Mucosa of rectum (tissue), 2 donors: ENCODE data around the gene GGT1.
"Not testable (repeated sequence)": the region's sequence is repeated elsewhere in the genome, so short reads cannot be mapped to it uniquely, and the experiment has no call there.

Experiments used
- H3K27ac ChIP-seq, 2 donors: one replicate each; pipeline ENCODE4 v1.7.0; 2013; ENCODE audit warnings: inconsistent platforms in 2 of 2, low read depth in 2 of 2, low read length in 2 of 2
- H3K27me3 ChIP-seq, 2 donors: one replicate each; pipeline ENCODE4 v1.7.0; 2013; ENCODE audit warnings: low read length in 2 of 2; ENCODE audit not compliant: control insufficient read depth in 2 of 2, insufficient read depth in 2 of 2
- H3K36me3 ChIP-seq, 2 donors: one replicate each; pipeline ENCODE4 v1.7.0; 2013; ENCODE audit warnings: low read length in 2 of 2; ENCODE audit not compliant: control insufficient read depth in 2 of 2, insufficient read depth in 2 of 2
- H3K4me1 ChIP-seq, 2 donors: one replicate each; pipeline ENCODE4 v1.7.0; 2013; ENCODE audit warnings: low read length in 2 of 2, mild to moderate bottlenecking in 1 of 2; ENCODE audit not compliant: control insufficient read depth in 2 of 2, insufficient read depth in 2 of 2
- H3K4me3 ChIP-seq, 2 donors: one replicate each; pipeline ENCODE4 v1.7.0; 2013; ENCODE audit warnings: low read length in 2 of 2
- H3K9ac ChIP-seq, 2 donors: one replicate each; pipeline ENCODE4 v1.7.0; 2013; ENCODE audit warnings: low read length in 2 of 2, low read depth in 1 of 2, mild to moderate bottlenecking in 1 of 2
- H3K9me3 ChIP-seq, 2 donors: one replicate each; pipeline ENCODE4 v1.7.0; 2013; ENCODE audit warnings: low read length in 2 of 2; ENCODE audit not compliant: control insufficient read depth in 2 of 2
- donor health status: healthy.
- donor health status: Normal muscosa, but diverticular disease.

The GGT1 gene

GRCh38 chr22:24602847-24603769, at the start of gene GGT1:
TSS of gene GGT1 (plus strand) at chr22:24603193. CDS start at chr22:24611082, 7,889 bp downstream.
- Histone ChIP-seq H3K27ac (peak within 1 kb of the TSS; percentile 67 to 80), H3K9ac (peak within 1 kb of the TSS in 1 of 2 donors; percentile 47), H3K4me3 (peak within 1 kb of the TSS; percentile 37 to 52), H3K4me1 (peaks cover 15 to 16% of the 10 kb centered on the region in 2 donors)
- H3K27me3 ChIP-seq, H3K9me3 ChIP-seq, H3K36me3 ChIP-seq: not testable (repeated sequence)

GRCh38 chr22:24553597-24554312, 49.2 kb upstream of the GGT1 start:
- Histone ChIP-seq H3K27me3 (no peaks in the 10 kb centered on the region), H3K9ac (peak overlapping the region; percentile 95 to 99), H3K4me1 (peaks cover 51 to 60% of the 10 kb centered on the region in 2 donors), H3K36me3 (peaks cover 15 to 28% of the 10 kb centered on the region in 2 donors), H3K27ac (peak overlapping the region; percentile 93 to 97), H3K4me3 (peak overlapping the region; percentile 90 to 96), H3K9me3 (no peaks in the 10 kb centered on the region)

- Histone ChIP-seq H3K4me1 (peaks cover 50 to 54% of the 10 kb centered on the region in 2 donors), H3K9ac (peak within 1 kb of the TSS; percentile 95 to 99), H3K27ac (peak within 1 kb of the TSS; percentile 96 to 99), H3K36me3 (peaks cover 20 to 27% of the 10 kb centered on the region in 2 donors), H3K9me3 (no peaks in the 10 kb centered on the region), H3K27me3 (no peaks in the 10 kb centered on the region), H3K4me3 (peak within 1 kb of the TSS; percentile 96 to 99)
These were observed 48.5 kb upstream of the GGT1 start, which contains the start of gene GUCD1 for GRCh38 chr22:24554313-24555164. TSS of gene GUCD1 (minus strand) at chr22:24555138. CDS start at chr22:24554991, 147 bp downstream.

- Histone ChIP-seq H3K4me1 (peaks cover 41 to 46% of the 10 kb centered on the region in 2 donors), H3K9me3 (no peaks in the 10 kb centered on the region), H3K27ac (peak within 1 kb of the TSS; percentile 96 to 99), H3K4me3 (peak within 1 kb of the TSS; percentile 96 to 99), H3K27me3 (no peaks in the 10 kb centered on the region), H3K36me3 (peaks cover 22 to 26% of the 10 kb centered on the region in 2 donors), H3K9ac (peak within 1 kb of the TSS; percentile 95 to 99)
These were observed 47.6 kb upstream of the GGT1 start, which contains the start of gene SNRPD3 for GRCh38 chr22:24555165-24556039. TSS of gene SNRPD3 (plus strand) at chr22:24555999. CDS start at chr22:24557675, 1,676 bp downstream.

- H3K9me3 ChIP-seq, result no peaks in the 10 kb centered on the region
- no peak overlapping the region for H3K9ac ChIP-seq
- H3K27ac ChIP-seq, result no peak overlapping the region
- H3K27me3 ChIP-seq, result no peaks in the 10 kb centered on the region
- H3K4me3 ChIP-seq, result no peak overlapping the region
- peaks cover 38 to 42% of the 10 kb centered on the region in 2 donors for H3K36me3 ChIP-seq
- peaks cover 7 to 13% of the 10 kb centered on the region in 2 donors for H3K4me1 ChIP-seq
These were observed 43.5 kb upstream of the GGT1 start for GRCh38 chr22:24559471-24559870.

- no peak overlapping the region for H3K9ac ChIP-seq
- no peaks in the 10 kb centered on the region for H3K4me1 ChIP-seq
- H3K27ac ChIP-seq, result no peak overlapping the region
- no peaks in the 10 kb centered on the region for H3K27me3 ChIP-seq
- no peaks in the 10 kb centered on the region for H3K9me3 ChIP-seq
- no peak overlapping the region for H3K4me3 ChIP-seq
- peaks cover 40 to 42% of the 10 kb centered on the region in 2 donors for H3K36me3 ChIP-seq
These were observed 39.7 kb upstream of the GGT1 start for GRCh38 chr22:24563246-24563645.

- no peaks in the 10 kb centered on the region for H3K27me3 ChIP-seq
- peaks cover 36 to 39% of the 10 kb centered on the region in 2 donors for H3K36me3 ChIP-seq
- H3K4me1 ChIP-seq, result no peaks in the 10 kb centered on the region
- no peak overlapping the region for H3K9ac ChIP-seq
- H3K4me3 ChIP-seq, result no peak overlapping the region
- H3K27ac ChIP-seq, result no peak overlapping the region
- no peaks in the 10 kb centered on the region for H3K9me3 ChIP-seq
These were observed 38.5 kb upstream of the GGT1 start for GRCh38 chr22:24564376-24565058.

- no peaks in the 10 kb centered on the region for H3K9me3 ChIP-seq
- peaks cover 38 to 41% of the 10 kb centered on the region in 2 donors for H3K36me3 ChIP-seq
- H3K4me3 ChIP-seq, result no peak overlapping the region
- H3K9ac ChIP-seq, result no peak overlapping the region
- H3K4me1 ChIP-seq, result no peaks in the 10 kb centered on the region
- H3K27me3 ChIP-seq, result no peaks in the 10 kb centered on the region
- no peak overlapping the region for H3K27ac ChIP-seq
These were observed 37.9 kb upstream of the GGT1 start for GRCh38 chr22:24565077-24565476.
